ENCODE measurements around the gene FRMPD1.

FRMPD1 gene

GRCh38 chr9:37653385-37653784 is 2.6 kb downstream of the FRMPD1 start:
- no peak for TF ChIP-seq CTCF (IDR thresholded peaks at IDR 0.05; ENCODE audit: low read depth, low read length, missing control alignments)

GRCh38 chr9:37656936-37657335 is 6.2 kb downstream of the FRMPD1 start:
- in situ Hi-C loops (cut with HindIII; ENCODE audit: low sequenced_read_pairs): loop anchor here (5.0 kb wide), 1 partner anchor 35 kb away; no protein-coding TSS in a partner anchor
- DNase-seq (ENCODE audit: low read depth): no peak
- no peak for TF ChIP-seq CTCF (IDR thresholded peaks at IDR 0.05; ENCODE audit: low read depth, low read length, missing control alignments)
- no peak overlapping the region for H3K4me3 ChIP-seq (ENCODE audit: low read depth, low read length)

More at GRCh38 chr9:37653385-37653784, 2.6 kb downstream of the FRMPD1 start:
- in situ Hi-C loops (cut with HindIII; ENCODE audit: low sequenced_read_pairs): no loop called here
- H3K4me3 ChIP-seq (ENCODE audit: low read depth, low read length): no peak overlapping the region
- DNase-seq (ENCODE audit: low read depth): no peak

GRCh38 chr9:37660691-37661090 is 9.9 kb downstream of the FRMPD1 start:
- no peak overlapping the region for H3K4me3 ChIP-seq (ENCODE audit: low read depth, low read length)
- TF ChIP-seq CTCF (IDR thresholded peaks at IDR 0.05; ENCODE audit: low read depth, low read length, missing control alignments): no peak
- in situ Hi-C loops (cut with HindIII; ENCODE audit: low sequenced_read_pairs): no loop called here
- DNase-seq (ENCODE audit: low read depth): no peak

- no peak for DNase-seq (ENCODE audit: low read depth)
- in situ Hi-C loops (cut with HindIII; ENCODE audit: low sequenced_read_pairs): no loop called here
- no peak for TF ChIP-seq CTCF (IDR thresholded peaks at IDR 0.05; ENCODE audit: low read depth, low read length, missing control alignments)
- H3K4me3 ChIP-seq (ENCODE audit: low read depth, low read length): no peak overlapping the region
Observed at GRCh38 chr9:37663926-37664325, 13.2 kb downstream of the FRMPD1 start.

- in situ Hi-C loops (cut with HindIII; ENCODE audit: low sequenced_read_pairs): no loop called here
- no peak overlapping the region for H3K4me3 ChIP-seq (ENCODE audit: low read depth, low read length)
- DNase-seq (ENCODE audit: low read depth): no peak
- no peak for TF ChIP-seq CTCF (IDR thresholded peaks at IDR 0.05; ENCODE audit: low read depth, low read length, missing control alignments)
Observed at GRCh38 chr9:37667706-37668105, 17.0 kb downstream of the FRMPD1 start.

GRCh38 chr9:37668116-37668601 is 17.4 kb downstream of the FRMPD1 start:
- H3K4me3 ChIP-seq (ENCODE audit: low read depth, low read length): no peak overlapping the region
- in situ Hi-C loops (cut with HindIII; ENCODE audit: low sequenced_read_pairs): no loop called here
- no peak for DNase-seq (ENCODE audit: low read depth)
- TF ChIP-seq CTCF (IDR thresholded peaks at IDR 0.05; ENCODE audit: low read depth, low read length, missing control alignments): peak; percentile 8

GRCh38 chr9:37669232-37669631 is 18.5 kb downstream of the FRMPD1 start:
- in situ Hi-C loops (cut with HindIII; ENCODE audit: low sequenced_read_pairs): no loop called here
- no peak overlapping the region for H3K4me3 ChIP-seq (ENCODE audit: low read depth, low read length)
- no peak for TF ChIP-seq CTCF (IDR thresholded peaks at IDR 0.05; ENCODE audit: low read depth, low read length, missing control alignments)
- no peak for DNase-seq (ENCODE audit: low read depth)

Measured in astrocyte of the cerebellum (primary cell).